ENCODE results near the gene FOCAD. TPM values are rescaled to one million over a fixed set of nuclear protein-coding genes. Genes with fewer than 3 reads are reported as not detected.
A peak's percentile ranks its signal among the peaks of the same experiment; 100 is the strongest.

The FOCAD gene
- total RNA-seq, 1 experiment from 2014 or later: 35.1 TPM

GRCh38 chr9:21042466-21042865, 358.4 kb downstream of the FOCAD start:
- no peak overlapping the region for H2AFZ ChIP-seq (ENCODE audit: low read length)
- no peak overlapping the region for H3K27ac ChIP-seq (ENCODE audit: low read length)
- H3K27me3 ChIP-seq (ENCODE audit: low read length): no peaks in the 10 kb centered on the region
- H3K9me3 ChIP-seq (ENCODE audit: low read length): no peaks in the 10 kb centered on the region
- no peaks in the 10 kb centered on the region for H4K20me1 ChIP-seq (ENCODE audit: low read length)
- DNase-seq (no peak), ATAC-seq (no peak)
- H3K79me2 ChIP-seq (ENCODE audit: low read length): no peaks in the 10 kb centered on the region
- H3K9me2 ChIP-seq (replicated peaks; ENCODE audit: low read length): no peaks in the 10 kb centered on the region
- H3K4me1 ChIP-seq (ENCODE audit: insufficient read depth, low read length): no peaks in the 10 kb centered on the region
- no peak overlapping the region for H3K9ac ChIP-seq (ENCODE audit: low read length)
- H3K36me3 ChIP-seq (ENCODE audit: low read depth, low read length): no peaks in the 10 kb centered on the region
- CTCF ChIA-PET: no interaction called here
- no peak overlapping the region for H3K4me3 ChIP-seq (ENCODE audit: low read length)
- no TSS peak for BruUV-seq (replicated peaks)
- intact Hi-C loops (cut with micrococcal nuclease): no loop called here
- no peak overlapping the region for H3K4me2 ChIP-seq (ENCODE audit: low read length)
- TF ChIP-seq EZH2phosphoT487 (IDR thresholded peaks at IDR 0.05; ENCODE audit: borderline replicate concordance, low read length) (no peak), CTCF (conservative IDR thresholded peaks at IDR 0.05; ENCODE audit: low read depth, low read length) (no peak), EZH2 (IDR thresholded peaks at IDR 0.05; ENCODE audit: low read length, unreplicated experiment) (no peak)
- POLR2A ChIA-PET (ENCODE audit: unreplicated experiment): no interaction called here
- no peaks in the 10 kb centered on the region for H3F3A ChIP-seq (ENCODE audit: low read length, unreplicated experiment)

DNA sequence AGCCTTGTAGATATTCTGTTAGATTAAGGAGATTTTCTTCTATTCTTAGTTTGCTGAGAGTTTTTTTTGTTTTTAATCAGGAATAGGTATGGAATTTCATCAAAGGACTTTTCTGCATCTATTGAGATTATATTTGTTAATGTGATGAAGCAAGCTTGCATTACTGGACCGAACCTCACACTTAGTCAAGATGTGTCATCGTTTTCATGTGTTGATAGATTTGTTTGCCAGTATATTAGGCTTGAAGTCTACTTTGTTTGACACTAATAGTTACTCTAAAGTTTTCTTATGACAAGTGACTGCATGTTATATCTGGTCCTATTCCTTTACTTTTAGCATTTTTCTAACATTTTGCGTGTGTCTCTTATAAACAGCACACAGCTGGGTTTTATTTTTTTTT, 359.8 kb downstream of the FOCAD start:
- Histone ChIP-seq H3K9ac (ENCODE audit: low read length) (no peak overlapping the region), H3K79me2 (ENCODE audit: low read length) (no peaks in the 10 kb centered on the region), H3K36me3 (ENCODE audit: low read depth, low read length) (no peaks in the 10 kb centered on the region), H3K9me2 (replicated peaks; ENCODE audit: low read length) (no peaks in the 10 kb centered on the region), H3K4me1 (ENCODE audit: insufficient read depth, low read length) (no peaks in the 10 kb centered on the region), H3K9me3 (ENCODE audit: low read length) (no peaks in the 10 kb centered on the region), H3K27ac (ENCODE audit: low read length) (no peak overlapping the region), H4K20me1 (ENCODE audit: low read length) (no peaks in the 10 kb centered on the region), H3K4me3 (ENCODE audit: low read length) (no peak overlapping the region), H3F3A (ENCODE audit: low read length, unreplicated experiment) (no peaks in the 10 kb centered on the region), H2AFZ (ENCODE audit: low read length) (no peak overlapping the region), H3K27me3 (ENCODE audit: low read length) (no peaks in the 10 kb centered on the region), H3K4me2 (ENCODE audit: low read length) (no peak overlapping the region)
- ChIA-PET CTCF (no interaction called here), POLR2A (ENCODE audit: unreplicated experiment) (no interaction called here)
- TF ChIP-seq CTCF (conservative IDR thresholded peaks at IDR 0.05; ENCODE audit: low read depth, low read length) (no peak), EZH2 (IDR thresholded peaks at IDR 0.05; ENCODE audit: low read length, unreplicated experiment) (no peak), EZH2phosphoT487 (IDR thresholded peaks at IDR 0.05; ENCODE audit: borderline replicate concordance, low read length) (no peak)
- ATAC-seq (no peak), DNase-seq (no peak)
- intact Hi-C loops (cut with micrococcal nuclease): no loop called here
- no TSS peak for BruUV-seq (replicated peaks)

Small RNAs within 50 kb of the gene (microRNA-seq; reads per million reads assigned to microRNA genes)
- gene MIR491 (ENCODE audit: unreplicated experiment): 16.8 reads per million, percentile 43 among the genes with 10 or more reads in this experiment

Other genes starting within 250 kb of the FOCAD start
- 6.4 and 7.1 TPM in 2 replicates for gene MLLT3, start 61.8 kb upstream of the FOCAD start, total RNA-seq (2014; rRNA removed)

Measured in PC-3 (cell line).